Mesenteric fat pad (tissue), 1 donor: ENCODE data around the gene ANKRD12. TPM values are rescaled to one million over a fixed set of nuclear protein-coding genes. Genes with fewer than 3 reads are reported as not detected.
"Not testable (repeated sequence)": the region's sequence is repeated elsewhere in the genome, so short reads cannot be mapped to it uniquely, and the experiment has no call there.

Source experiments
- DNase-seq: peaks from one replicate; pipeline ENCODE4 v3.0.0-alpha.2; 2020; ENCODE audit warnings: low spot score
- total RNA-seq: library from RNA; stranded (reverse); fragmentation: NEBNext Ultra II Directional; extraction: Animal tissue kit (Norgen Biotek cat#: 25700); gene quantifications from one replicate; pipeline ENCODE4 v1.2.1, GENCODE V29; 2021
- donor health status: DM: yes; HTN: yes; CAD: no.

Gene ANKRD12
- total RNA-seq, 1 donor from 2014 or later, result 65.8 TPM

- DNase-seq, result no peak
These were observed 95.4 kb downstream of the ANKRD12 start for GRCh38 chr18:9231852-9232486.

DNA sequence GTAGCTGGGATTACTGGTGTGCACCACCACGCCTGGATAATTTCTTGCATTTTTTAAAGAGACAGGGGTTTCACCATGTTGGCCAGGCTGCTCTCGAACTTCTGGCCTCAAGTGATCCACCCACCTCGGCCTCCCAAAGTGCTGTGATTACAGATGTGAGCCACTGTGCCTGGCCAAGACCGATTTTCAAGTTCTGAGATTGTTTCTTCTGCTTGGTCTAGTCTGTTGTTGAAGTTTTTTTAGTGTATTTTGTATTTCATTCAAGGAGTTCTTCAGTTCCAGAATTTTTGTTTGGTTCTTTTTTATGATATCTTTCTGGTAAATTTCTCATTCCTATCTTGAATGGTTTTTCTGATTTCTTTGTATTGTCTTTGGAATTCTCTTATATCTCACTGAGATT is 96.4 kb downstream of the ANKRD12 start:
- DNase-seq, result no peak

DNA sequence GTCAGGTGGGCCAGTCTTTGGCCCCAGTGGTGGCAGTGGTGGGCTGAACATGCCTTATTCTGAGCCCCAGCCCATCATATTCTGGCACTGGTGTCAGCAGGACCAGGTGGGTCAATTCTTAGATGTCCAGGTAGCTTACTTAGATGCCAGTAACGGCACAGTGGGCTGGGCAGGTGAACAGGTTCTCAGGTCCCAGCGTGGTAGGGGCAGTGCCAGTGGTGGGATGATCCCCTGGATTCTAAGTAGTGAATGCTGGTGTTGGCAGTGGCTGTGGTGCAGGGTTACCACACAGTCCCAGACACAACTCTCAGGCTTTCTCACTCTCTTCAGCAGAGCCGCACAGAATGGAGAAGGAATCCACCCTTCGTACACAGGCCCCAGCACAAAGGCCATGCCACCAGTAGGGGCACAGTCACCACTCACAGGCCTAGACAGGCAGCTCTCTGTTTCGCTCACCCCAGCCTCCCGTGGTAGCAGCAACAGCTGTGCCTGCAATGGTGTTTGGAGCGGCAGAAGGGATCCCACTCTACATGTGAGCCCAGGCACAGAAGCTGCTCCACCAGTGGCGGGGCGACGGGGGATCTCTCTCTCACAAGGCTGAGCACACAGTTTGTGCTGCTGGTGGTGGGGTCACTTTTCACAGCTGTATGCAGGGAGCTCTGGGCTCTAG is 97.3 kb downstream of the ANKRD12 start:
- DNase-seq, result no peak

DNA sequence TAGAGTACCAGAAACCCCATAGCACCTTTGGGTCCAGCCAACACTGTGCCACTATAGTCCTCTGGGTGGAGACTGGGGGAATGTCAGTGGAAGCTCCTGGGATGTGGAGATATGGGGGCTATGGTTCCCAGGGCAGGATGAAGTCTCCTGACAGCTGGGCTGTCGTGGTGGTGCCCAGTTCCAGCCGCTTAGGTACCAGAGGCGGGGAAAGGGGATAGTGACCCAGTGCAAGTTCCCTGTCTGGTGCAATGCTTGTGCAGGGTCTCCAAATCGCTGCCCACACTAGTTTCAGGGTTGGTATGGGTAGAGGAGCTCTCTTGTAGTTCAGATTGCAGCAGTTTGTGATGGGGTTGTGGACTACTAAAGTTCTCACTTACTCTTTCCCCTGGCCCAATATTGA is 97.9 kb downstream of the ANKRD12 start:
- no peak for DNase-seq

GRCh38 chr18:9237981-9238380 is 101.4 kb downstream of the ANKRD12 start:
- DNase-seq, result no peak

DNA sequence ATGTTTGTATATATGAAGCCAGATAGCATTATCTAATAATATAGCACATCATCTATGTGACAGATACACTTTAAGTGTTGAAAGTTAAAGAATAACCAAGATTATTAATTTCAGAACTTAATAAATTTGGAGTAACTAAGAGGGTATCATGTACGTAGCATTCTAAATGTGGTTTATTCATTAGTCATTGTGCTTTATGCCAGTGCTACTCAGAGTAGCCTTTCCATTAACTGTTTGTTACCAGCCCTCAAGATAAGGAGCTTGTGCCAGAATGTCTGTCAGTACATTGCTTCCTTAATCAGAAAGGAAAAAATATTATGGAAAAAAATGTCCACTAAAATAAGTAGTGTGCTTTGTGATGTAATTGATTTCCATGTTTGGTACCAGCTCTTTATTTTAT is 103.1 kb downstream of the ANKRD12 start:
- DNase-seq, result no peak

GRCh38 chr18:9240270-9240669 is 103.7 kb downstream of the ANKRD12 start:
- DNase-seq, result no peak

DNA sequence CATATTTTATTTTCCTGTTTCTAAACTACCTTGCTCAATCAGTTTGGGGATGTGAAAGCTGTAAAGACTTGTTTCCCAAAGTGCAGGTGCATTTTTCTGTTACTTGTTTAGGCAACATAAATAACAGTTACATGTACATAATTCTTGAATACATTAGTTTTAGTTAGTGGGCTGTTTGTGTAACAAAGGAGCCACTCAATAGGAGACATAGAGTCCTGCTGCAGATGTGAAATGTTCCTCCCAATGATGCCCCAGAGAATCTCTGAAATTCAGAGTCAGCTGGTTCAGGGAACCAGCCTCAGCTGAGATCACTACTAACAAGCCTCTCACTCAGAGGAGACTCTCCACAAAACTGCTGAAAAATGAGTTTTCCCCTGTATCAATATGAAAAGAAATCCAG is 106.4 kb downstream of the ANKRD12 start:
- DNase-seq, result no peak

DNA sequence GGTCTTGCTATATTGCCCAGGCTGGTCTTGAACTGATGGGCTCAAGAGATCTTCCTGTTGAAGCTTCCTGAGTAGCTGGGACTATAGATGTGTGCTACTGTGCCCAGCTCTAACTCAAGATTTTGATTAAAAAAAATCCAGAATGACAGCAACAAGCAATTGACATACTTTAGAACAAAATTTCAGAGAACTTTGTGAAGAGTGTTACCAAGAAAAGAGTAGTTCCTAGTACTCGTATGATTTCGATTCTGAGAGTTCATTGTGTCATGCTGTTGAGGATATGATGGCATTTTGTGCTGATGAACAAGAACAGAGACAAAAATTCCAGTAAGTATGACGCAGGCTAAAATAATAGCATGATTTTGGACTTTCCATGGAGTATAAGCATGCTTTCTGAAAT is 107.8 kb downstream of the ANKRD12 start:
- DNase-seq, result no peak

DNA sequence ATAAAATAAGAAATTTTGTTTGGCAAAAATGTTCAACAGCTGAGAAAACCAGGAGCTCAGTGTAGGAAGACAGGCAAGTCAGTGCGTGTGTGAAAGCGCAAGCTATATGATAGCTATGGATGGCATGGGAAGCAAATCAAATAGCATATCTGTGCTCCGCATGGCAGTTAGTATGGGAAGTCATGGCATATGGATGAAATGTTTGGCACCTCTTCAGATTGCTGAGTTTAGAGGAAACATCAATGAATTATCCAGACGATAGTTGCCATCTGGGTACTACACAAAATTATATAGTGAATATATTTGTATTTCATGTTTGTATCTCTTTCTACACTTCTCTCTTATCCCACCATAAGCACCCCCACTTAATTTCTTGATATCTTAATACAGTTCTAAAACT is 112.1 kb downstream of the ANKRD12 start:
- DNase-seq, result no peak

- no peak for DNase-seq
These were observed 112.7 kb downstream of the ANKRD12 start for GRCh38 chr18:9249254-9249653.

DNA sequence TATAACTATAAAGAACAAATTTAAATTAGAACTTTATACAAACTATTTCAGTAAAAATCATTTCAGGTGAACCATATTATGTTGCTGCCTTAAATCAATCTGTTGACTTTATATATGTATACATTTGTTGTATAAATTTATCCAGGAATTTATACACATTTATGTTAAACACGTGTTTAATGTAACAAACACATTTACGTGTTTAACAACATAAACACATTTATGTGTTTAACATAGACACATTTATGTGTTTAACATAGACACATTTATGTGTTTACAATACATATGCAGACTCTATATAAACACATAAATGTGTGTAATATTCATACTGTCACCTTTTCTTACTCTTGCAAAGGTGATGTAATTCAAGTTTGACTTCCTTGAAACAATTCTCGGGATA is 122.6 kb downstream of the ANKRD12 start:
- DNase-seq, result no peak

DNA sequence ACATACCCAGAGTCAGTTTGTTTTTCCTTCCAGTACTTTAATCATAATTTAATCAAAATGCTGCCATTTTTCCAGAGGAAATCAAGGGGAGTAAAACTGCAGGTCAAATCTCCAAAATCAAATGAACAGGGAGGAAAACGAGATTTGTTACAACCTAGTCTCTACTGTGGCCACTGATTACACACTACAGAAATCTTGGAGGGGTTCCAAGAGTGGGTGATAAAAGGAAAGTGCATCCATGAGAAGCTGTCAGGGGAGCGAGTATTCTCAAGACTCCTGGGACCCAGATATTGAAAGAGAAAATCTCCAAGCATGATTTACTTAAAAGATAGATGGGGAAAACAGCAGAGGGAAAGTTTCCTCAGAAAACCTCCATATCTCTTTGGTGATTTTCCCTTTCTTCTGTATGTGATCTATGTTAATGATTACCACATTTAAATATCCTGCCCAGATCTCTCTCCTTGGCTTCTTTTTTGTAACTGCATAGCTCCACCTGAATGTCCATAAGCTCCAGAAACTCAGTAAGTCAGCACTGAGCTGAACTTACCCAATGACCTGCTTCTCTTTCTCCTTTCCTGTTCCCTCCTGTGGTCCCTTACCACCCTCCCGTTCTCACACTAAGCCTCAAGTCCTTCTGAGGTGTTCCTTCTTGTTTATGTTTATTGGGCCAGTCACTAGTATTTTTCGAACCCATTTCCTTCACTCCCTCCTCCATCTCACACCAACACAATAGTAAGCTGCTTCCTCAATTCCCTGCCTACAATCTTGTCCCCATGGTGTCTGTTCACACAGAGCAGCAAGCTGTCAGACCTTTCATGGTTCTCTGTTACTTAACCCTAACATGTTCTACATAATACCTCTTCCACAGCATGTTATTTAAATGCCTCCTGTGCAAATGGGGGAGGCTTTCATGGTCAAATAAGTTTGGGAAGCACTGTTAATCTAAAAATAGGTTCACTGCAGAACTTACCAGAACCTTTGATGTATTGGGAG is 124.1 kb downstream of the ANKRD12 start:
- no peak for DNase-seq

GRCh38 chr18:9263264-9263663 is 126.7 kb downstream of the ANKRD12 start:
- DNase-seq, result no peak

DNA sequence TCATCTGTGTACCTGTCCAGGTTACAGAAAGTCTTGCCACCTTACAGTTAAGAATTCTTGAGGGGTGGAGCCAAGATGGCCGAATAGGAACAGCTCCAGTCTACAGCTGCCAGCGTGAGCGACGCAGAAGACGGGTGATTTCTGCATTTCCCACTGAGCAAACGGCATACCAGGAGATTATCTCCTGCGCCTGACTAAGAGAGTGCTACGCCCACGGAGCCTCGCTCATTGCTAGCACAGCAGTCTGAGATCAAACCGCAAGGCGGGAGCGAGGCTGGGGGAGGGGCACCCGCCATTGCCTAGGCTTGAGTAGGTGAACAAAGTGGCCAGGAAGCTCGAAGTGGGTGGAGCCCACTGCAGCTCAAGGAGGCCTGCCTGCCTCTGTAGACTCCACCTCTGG is 128.2 kb downstream of the ANKRD12 start:
- DNase-seq, result not testable (repeated sequence)

- no peak for DNase-seq
These were observed 136.6 kb downstream of the ANKRD12 start for GRCh38 chr18:9273221-9273620.

DNA sequence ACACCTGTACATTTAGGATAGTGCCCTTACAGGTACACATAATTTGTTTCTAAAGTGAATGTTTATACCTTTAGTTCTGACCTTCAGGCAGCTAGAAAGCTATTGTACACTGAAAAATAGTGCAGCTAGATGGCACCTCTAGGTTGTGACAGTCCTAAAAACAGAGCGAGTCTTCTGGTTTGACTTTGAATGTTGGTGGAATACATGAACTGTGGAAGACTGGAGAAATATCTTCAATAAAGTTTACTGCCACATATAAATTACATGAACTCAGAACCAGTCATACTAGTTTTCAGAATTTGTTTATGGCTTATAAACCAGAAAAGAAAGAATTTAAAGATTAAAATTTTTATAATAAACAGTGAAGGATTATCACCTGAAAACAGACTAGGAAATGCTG is 139.3 kb downstream of the ANKRD12 start:
- no peak for DNase-seq

DNA sequence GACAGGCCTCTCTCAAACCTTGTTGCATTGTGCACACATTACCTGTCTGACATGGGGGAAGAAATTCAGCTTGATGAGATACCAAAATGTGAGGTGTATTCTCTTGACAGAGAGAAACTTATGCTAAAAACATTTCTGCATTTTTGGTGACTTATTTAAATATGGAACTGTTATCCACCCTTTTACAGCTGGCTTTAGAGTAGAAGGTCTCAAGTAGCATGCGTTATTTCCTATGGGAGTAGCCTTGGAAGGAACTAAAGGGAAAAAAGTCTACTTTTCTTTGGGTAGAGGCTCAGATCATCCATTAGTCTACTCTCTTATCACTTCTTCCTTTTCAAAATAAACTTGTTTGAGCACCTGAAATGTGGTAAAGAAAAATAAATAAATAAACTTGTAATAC is 141.4 kb downstream of the ANKRD12 start:
- no peak for DNase-seq

GRCh38 chr18:9280849-9281248 is 144.3 kb downstream of the ANKRD12 start:
- DNase-seq, result no peak

GRCh38 chr18:9281780-9282179 is 145.2 kb downstream of the ANKRD12 start:
- no peak for DNase-seq

- DNase-seq, result no peak
These were observed 147.2 kb downstream of the ANKRD12 start for GRCh38 chr18:9283791-9284190.

DNA sequence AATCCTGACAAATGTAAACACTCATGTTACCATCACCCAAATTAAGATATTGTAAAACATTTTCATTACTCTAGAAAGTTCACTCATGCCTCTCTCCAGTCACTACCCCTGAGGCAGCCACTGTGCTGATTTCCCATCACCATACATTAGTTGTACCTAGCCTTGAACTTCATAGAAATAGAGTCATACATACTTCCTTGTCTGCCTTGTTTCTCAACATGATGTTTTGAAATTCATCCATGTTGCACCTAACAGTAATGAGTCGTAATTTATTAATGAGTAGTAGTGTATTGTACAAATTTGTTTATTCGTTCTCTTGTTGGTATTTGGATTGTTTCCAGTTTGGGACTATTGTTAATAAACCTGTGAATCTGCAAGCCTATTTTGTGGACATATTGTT is 149.0 kb downstream of the ANKRD12 start:
- DNase-seq, result no peak
